Urinary bladder (tissue), 4 donors: ENCODE measurements around the gene CSF1R. TPM values are rescaled to one million over a fixed set of nuclear protein-coding genes. Genes with fewer than 3 reads are reported as not detected.

Experiments used
- DNase-seq: peaks from one replicate; pipeline ENCODE4 v3.0.0-alpha.2; 2015; ENCODE audit errors: extremely low spot score
- H3K27ac ChIP-seq: one replicate; pipeline ENCODE4 v1.5.1; 2013; ENCODE audit warnings: low read depth, mild to moderate bottlenecking, moderate library complexity
- H3K36me3 ChIP-seq: one replicate; pipeline ENCODE4 v1.6.1; 2013; ENCODE audit warnings: mild to moderate bottlenecking, moderate library complexity; ENCODE audit not compliant: insufficient read depth
- H3K4me1 ChIP-seq: one replicate; pipeline ENCODE4 v1.6.1; 2013; ENCODE audit warnings: mild to moderate bottlenecking, moderate library complexity; ENCODE audit not compliant: insufficient read depth
- H3K4me3 ChIP-seq: one replicate; pipeline ENCODE4 v1.5.1; 2013; ENCODE audit warnings: low read depth, low read length
- WGBS: extraction: QIAGEN DNeasy Blood & Tissue Kit; methylation state at CpG from one replicate; pipeline ENCODE4 v1.1.7; 2013; 5-methylcytosine and 5-hydroxymethylcytosine counted together
- polyA plus RNA-seq: library from polyadenylated mRNA; stranded (reverse); fragments of 200-250 nt; gene quantifications from one replicate; pipeline ENCODE4 v1.2.3, GENCODE V29; 2013
- total RNA-seq: library from RNA; depleted of rRNA; stranded (reverse); fragments of >200 nt; gene quantifications from one replicate; pipeline ENCODE4 v1.2.3, GENCODE V29; 2014
- donor health status: healthy with polysubstance abuse.
- donor health status: healthy.

The CSF1R gene
- total and polyA plus RNA-seq, 2 donors, result 15.8 to 24.5 TPM

DNA sequence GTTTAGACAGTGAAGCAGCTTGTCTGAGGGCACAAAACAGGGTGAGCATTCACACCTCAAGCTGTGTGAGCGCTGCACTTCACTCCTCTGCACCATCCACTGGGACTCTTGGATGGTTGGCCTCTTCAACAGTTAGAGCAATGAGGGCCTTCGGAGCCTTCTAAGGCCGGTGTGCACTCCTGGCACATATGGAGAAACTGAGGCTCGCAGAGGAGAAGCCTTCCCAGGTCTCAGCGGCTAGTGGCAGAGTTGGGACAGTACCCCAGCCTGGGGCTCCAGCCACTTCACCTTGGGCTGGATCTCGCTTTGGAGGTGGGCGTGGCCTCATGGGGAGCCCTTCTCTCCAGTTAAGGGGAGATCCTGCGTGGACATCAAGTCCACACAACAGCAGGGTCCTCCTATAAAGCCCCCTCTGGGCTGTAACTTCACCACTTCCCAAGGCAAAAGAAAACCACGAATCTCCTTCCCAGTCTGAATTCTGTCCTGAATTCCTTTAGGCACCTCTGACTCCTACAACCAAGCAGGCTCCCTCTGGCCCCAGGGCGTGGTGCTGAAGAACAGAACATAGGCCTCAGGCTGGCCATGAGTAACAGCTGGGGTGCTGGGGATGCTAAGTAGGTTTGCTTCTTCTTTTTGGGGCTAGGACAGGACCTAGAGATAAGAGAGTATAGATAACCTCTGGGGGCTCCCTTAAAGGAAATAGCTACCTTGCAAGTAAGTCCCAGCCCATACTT lies 30.5 kb upstream of the CSF1R start:
- Histone ChIP-seq H3K4me1 (no peaks in the 10 kb centered on the region), H3K27ac (no peak overlapping the region), H3K4me3 (no peak overlapping the region), H3K36me3 (no peaks in the 10 kb centered on the region)
- no peak for DNase-seq
- 90% methylated on average over 10 of the region's 10 CpGs for WGBS

DNA sequence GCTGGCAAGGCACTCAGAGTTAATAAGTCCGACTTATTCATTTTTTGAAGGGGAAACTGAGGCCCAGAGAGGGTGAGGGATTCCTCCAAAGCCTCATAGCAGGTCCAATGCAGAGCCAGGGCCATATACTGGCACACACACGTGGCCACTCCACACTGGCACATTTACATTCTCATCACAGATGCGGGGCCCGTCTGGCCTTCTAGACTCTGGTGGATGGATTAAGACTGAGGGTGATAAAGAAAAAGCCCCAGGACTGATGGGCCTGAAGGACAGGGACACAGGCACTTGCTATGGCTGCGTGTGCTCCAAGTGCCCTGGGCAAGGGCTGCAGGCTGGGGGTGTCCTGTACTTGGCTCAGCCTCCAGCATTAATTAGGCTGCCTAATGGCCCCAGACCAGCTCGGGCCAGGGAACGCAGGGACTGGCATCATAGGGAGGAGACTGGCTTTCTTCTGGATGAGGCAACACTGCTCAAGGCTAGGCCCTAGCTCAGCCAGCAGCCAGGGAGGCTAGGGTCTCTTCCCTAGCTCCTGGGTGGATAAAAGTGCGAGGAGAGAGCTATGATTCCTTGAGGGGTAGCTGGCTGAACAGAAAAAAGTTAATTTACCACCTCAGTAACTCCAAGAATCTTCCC lies 28.5 kb upstream of the CSF1R start:
- Histone ChIP-seq H3K27ac (no peak overlapping the region), H3K4me1 (no peaks in the 10 kb centered on the region), H3K36me3 (no peaks in the 10 kb centered on the region), H3K4me3 (no peak overlapping the region)
- DNase-seq, result no peak
- 86% methylated on average over 8 of the region's 8 CpGs for WGBS

DNA sequence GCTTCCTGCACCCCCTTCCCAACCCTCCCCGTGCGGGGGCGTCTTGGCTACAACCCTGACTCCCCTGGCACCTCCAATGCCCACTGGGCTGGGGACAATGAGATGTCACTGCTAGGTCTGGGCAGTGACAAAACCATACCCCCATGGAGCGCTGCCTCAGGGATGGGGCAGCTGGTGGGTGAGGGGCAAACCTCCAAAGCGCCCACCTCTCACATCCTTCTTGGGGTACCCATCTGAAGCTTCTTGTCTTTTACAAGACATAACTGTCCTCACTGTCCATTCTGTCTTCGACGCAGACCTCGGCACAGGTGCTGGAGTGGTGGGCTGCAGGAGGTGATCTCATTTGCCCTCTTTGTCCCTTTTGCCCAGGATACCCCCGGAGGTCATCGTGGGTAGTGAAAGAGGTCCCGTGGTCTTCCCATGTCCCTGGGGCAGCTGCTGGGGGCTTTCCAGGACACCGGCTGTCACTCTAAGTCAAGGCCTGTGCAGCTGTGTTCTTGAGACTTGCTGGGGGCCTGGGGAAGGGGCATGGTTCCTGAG lies 27.8 kb upstream of the CSF1R start:
- Histone ChIP-seq H3K4me3 (no peak overlapping the region), H3K36me3 (no peaks in the 10 kb centered on the region), H3K27ac (no peak overlapping the region), H3K4me1 (no peaks in the 10 kb centered on the region)
- no peak for DNase-seq
- WGBS, result 87% methylated on average over 12 of the region's 12 CpGs

DNA sequence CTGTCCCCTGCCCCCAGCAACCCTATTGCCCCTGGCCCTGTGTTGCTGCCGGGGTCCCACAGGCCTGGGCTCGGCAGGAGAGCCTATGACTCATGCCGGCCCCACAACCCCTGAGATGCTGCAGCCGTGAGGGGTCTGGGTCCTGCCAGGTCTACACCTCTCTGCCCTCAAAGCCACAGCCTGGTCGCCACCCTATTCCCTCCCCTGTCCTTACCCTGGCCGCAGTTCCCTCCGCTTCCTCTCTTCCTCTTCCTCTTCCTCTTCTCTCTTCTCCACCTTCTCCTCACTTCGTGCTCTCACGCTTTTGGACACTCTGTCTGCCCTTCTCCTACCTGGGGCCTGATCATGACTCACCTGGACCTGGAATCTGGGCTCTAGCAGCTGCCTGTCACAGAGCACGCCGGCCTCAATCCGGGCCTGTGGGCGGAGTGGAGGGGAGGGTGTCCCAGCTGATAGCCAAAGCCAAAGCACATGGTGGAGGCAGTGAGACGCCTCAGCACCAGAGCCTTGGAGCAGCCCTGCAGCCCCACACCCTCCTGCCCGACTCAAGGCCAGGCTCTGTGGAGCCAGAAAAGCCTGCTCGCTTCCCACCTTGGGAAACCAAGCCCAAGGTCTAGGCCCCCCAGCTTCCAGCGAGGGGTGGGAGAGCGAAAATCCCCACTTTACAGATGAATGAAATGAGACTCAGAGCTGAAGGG lies 26.8 kb upstream of the CSF1R start:
- no peak for DNase-seq
- Histone ChIP-seq H3K27ac (no peak overlapping the region), H3K36me3 (no peaks in the 10 kb centered on the region), H3K4me1 (no peaks in the 10 kb centered on the region), H3K4me3 (no peak overlapping the region)
- WGBS, result 64% methylated on average over 18 of the region's 18 CpGs

DNA sequence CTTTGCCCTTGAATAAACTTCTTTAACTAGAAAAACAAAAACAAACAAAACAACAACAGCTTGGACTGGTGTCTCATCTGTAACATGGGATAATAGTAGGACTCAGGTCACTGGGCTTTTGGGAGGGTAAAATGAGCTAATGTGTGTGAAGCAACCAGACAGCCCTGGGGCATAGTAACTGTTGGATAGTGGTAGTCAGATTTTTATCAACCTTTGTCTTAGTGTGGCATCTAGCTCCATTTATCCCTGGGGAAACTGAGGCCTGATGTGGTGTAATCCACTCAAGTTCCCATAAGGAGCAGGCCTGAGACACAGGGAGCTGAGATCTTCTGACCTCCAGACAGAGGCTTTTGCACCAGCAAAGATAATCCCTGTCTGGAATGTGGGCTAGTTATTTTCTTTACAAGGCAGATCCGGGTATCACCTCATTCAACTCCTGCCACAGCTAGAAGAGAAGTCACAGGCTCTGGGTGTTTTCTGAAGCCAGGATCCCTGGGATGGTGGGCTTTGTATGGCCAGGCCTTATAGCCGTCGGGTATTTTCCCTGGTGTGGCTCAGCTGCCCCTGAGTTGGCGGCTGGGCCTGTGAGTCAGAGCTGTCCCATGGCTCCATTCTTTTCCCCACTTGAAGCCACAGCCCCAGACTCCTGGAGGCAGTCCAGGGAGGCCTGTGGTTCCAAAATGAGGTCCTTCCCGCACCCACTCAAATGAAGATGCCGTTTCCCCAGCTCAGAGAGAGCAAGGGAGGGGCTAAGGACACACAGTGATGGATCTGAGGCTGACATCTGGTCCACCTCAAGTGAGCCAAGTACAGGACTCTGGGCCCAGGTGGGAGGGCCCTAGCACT lies 26.1 kb upstream of the CSF1R start:
- no peak for DNase-seq
- no peaks in the 10 kb centered on the region for H3K36me3 ChIP-seq
- H3K27ac ChIP-seq, result peak overlapping the region; percentile 18
- 36% methylated on average over 6 of the region's 6 CpGs for WGBS
- H3K4me1 ChIP-seq, result no peaks in the 10 kb centered on the region
- no peak overlapping the region for H3K4me3 ChIP-seq

DNA sequence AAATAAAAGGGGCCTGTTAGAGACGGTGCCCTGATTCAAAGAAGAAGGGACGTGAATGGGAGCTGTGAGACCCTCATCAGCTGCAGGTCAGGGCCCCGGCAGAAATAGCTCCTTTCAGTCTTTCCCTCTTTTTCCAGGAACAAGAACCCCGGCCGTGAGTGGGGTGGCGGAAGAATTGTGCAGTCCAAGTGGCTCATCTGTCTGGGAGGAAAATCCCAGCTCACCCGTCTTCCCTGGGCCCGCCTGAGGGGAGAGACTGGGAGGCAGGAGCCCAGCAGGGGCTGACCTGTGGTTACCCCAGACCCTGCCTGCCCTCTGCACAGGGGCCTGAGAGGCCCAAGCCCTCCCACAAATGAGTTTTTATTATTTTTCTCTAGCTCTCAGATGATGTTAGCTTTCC lies 24.8 kb upstream of the CSF1R start:
- DNase-seq, result no peak
- Histone ChIP-seq H3K4me1 (no peaks in the 10 kb centered on the region), H3K27ac (no peak overlapping the region), H3K36me3 (no peaks in the 10 kb centered on the region), H3K4me3 (no peak overlapping the region)
- 84% methylated on average over 8 of the region's 8 CpGs for WGBS

DNA sequence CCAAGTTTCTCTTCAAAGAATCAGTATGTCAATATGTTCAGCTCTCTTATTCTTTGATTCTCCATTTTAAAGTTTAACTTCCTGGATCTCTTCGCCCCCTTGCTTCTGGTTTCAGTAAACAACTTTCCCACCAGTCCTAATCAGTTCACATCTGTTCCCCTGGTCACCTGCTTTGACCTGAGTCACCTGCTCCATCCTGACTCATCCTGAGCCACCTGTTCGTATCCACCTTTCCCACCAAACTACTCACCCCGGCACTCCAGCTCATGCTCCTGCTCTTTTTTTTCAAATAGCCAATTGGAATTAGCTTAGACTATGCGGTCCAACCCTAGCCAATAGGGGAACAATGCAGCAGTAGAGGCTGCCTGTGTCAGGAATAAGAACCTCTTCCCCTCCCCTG lies 23.6 kb upstream of the CSF1R start:
- Histone ChIP-seq H3K27ac (no peak overlapping the region), H3K4me1 (no peaks in the 10 kb centered on the region), H3K36me3 (no peaks in the 10 kb centered on the region), H3K4me3 (no peak overlapping the region)
- no peak for DNase-seq
- WGBS, result 89% methylated on average over 4 of the region's 4 CpGs

DNA sequence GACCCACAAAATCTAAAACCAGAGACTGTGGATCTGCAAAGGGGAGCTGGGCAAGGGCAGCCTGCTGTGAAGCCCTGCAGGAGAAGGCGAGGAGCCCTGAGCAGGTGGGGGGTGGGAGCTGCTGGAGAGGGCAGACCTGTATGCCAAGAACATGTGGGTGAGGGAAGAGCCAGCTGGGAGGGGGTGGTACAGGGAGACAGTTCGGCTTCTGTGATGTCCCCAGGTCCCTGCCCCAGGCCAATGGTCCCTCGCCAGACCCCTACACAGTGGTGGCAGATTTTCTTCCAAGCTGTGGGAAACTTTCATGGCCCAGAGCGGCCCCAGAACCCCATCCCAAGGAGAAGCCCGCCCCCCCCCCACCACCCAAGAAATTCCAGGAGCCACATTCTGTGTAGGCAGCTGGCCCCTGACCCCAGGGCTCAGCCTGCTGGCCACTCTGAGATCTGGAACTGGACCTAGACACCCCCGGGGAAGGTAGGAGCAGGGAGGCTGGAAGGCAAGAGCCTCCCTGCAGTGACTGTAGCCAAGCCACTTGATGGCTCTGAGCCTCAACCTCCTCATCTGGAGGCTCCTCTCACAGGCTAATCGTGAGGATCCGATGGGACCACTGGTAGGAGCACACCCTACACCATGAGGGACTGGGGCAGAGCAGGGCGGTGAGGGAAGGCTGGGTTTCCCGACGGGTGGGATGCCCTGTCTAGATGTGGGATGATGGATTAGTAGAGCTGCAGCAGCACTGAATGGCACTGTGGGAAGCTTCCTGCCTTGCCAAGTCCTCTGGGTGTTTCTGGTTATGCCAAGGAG lies 22.6 kb upstream of the CSF1R start:
- Histone ChIP-seq H3K4me1 (no peaks in the 10 kb centered on the region), H3K36me3 (no peaks in the 10 kb centered on the region), H3K4me3 (no peak overlapping the region), H3K27ac (no peak overlapping the region)
- WGBS, result 91% methylated on average over 11 of the region's 11 CpGs
- DNase-seq, result no peak

DNA sequence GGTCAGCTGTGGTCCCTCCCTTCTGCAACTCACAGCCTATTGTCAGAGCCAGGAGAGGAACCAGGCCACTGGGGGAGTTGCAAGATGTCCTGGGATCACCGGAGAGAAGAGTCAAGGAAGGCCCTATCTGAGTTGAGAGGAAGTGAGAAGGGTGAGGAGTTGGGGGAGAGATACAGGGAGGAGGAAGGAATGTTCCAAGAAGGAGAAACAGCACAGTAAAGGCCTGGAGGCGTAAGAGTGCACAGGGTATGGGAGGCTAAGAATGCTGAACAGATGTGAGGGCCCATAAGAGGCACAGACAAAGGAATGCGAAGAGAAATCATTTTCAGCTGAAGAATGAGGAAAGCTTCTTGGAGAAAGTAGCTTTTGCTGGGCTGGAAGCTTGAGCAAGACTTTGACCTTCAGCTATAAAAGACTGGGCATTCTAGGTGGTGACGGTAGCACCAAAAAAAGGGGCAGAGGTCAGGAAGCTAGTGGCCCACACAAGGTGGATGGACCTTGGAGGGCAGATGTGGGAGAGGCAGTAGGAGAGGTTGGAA lies 21.6 kb upstream of the CSF1R start:
- Histone ChIP-seq H3K36me3 (no peaks in the 10 kb centered on the region), H3K4me3 (no peak overlapping the region), H3K4me1 (no peaks in the 10 kb centered on the region), H3K27ac (no peak overlapping the region)
- 75% methylated on average over 4 of the region's 4 CpGs for WGBS
- DNase-seq, result no peak

DNA sequence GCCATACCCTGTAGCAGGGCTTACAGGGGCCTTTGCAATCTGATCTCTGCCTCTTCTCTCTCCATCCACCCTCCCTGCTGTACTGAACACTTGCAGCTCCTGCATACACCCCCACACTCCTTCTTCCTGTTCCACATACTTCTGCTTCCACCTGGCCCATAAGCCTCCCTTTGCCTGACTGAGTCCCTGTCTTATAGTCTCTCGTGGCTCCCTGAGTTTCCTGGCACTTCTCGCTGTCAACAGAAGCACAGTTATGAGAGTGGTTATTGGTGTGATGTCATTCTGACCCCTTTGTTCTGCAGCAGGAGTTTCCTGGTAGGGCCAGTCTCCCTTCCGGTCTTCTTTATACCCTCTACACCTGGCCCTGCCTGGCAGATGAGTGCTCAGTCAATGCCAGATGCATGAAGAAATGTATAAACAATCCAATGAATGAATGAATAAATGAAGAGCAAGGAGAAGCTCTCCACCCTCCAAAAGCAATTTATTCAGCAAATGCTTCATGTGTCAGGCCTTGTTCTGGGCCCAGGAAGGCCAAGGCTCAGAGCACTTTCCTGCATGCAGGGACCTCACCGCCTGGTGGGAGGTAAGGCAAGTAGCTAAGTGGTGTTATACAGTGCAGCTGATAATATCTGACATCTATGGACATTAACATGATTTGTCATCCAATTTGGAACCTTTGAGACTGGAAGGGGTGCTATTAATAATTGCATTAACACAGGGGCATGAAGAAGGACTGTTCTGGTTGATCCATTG lies 20.5 kb upstream of the CSF1R start:
- 80% methylated on average over 4 of the region's 4 CpGs for WGBS
- H3K4me1 ChIP-seq, result no peaks in the 10 kb centered on the region
- no peaks in the 10 kb centered on the region for H3K36me3 ChIP-seq
- no peak for DNase-seq
- no peak overlapping the region for H3K4me3 ChIP-seq
- no peak overlapping the region for H3K27ac ChIP-seq

DNA sequence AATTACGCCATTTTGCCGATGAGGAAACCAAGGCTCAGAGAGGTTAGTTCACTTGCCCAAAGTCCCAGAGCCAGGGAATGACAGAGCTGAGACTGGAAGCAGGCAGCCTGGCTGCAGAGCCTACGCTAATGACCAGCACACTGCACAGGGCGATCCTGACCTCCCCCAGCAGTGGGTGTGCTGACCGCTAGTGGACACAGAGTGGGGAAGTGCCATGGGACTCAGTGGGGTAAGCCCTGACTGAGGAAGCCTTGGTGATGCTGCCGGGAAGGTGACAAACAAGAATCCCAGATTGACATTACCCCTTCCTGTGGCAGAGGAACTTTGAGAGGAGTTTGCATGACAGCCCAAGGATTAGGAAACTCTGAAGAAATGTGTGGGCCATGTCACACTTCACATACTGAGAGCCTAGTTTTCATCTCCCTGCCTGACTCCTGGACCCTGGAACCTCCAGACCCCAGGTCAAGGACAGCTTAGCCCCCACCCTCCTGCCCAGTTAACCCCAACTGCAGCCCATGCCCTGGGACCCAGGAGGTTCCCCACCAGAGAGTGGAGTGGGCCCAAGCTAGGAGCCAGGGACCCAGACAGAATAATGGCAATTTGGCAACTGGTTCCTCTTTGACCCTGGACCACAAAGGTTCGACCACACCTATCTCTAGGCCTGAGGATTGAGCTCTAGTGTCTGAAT lies 19.7 kb upstream of the CSF1R start:
- no peak for DNase-seq
- no peaks in the 10 kb centered on the region for H3K36me3 ChIP-seq
- no peak overlapping the region for H3K27ac ChIP-seq
- no peak overlapping the region for H3K4me3 ChIP-seq
- no peaks in the 10 kb centered on the region for H3K4me1 ChIP-seq
- WGBS, result 90% methylated on average over 7 of the region's 7 CpGs

DNA sequence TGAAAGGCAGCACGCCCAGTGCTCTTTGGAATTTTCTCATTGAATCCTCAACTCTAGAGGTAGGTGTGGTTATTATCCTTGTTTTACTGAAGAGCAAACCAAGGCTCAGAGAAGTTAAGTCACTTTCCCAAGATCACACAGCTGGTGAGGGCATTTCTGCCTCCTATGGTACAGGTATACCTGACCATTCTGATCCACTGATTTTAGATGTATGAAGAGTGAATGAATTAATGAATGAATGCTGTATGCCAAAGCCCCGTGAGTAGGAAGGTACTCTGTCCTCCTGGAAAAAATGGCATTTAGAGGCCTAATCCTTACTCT lies 18.2 kb upstream of the CSF1R start:
- WGBS, result 92% methylated on average over 2 of the region's 2 CpGs
- no peak for DNase-seq
- Histone ChIP-seq H3K4me3 (no peak overlapping the region), H3K4me1 (no peaks in the 10 kb centered on the region), H3K36me3 (no peaks in the 10 kb centered on the region), H3K27ac (no peak overlapping the region)
